Left lung (tissue), 14 donors: Measurements from ENCODE around the gene RDH14. TPM values are rescaled to one million over a fixed set of nuclear protein-coding genes. Genes with fewer than 3 reads are reported as not detected.
A peak's percentile ranks its signal among the peaks of the same experiment; 100 is the strongest.

Experiments
- ATAC-seq: fragments of 200-7000 bp; cut with Tn5 transposase; one replicate; pipeline ENCODE4 v1.9.1; 2020; ENCODE audit warnings: moderate library complexity
- DNase-seq, 4 donors: peaks; one replicate each; pipeline ENCODE4 v3.0.0-alpha.2; 2013 to 2020
- H3K27ac ChIP-seq, 2 donors: fragments of 200-600 bp; sonication (generic) in 1 of 2; one replicate each; pipeline versions ENCODE4 v1.5.0 to v1.8.0; 2020 to 2021
- H3K27me3 ChIP-seq, 2 donors: fragments of 200-600 bp; sonication (generic) in 1 of 2; one replicate each; pipeline versions ENCODE4 v1.5.0 to v1.8.0; 2020 to 2021
- H3K36me3 ChIP-seq, 2 donors: fragments of 200-600 bp; sonication (generic) in 1 of 2; one replicate each; pipeline versions ENCODE4 v1.5.0 to v1.8.0; 2020 to 2021
- H3K4me1 ChIP-seq, 2 donors: fragments of 200-600 bp; one replicate each; pipeline ENCODE4 v1.8.0; 2021
- H3K4me3 ChIP-seq, 2 donors: fragments of 200-600 bp; sonication (generic) in 1 of 2; one replicate each; pipeline versions ENCODE4 v1.5.0 to v1.8.0; 2020 to 2021; ENCODE audit warnings: mild to moderate bottlenecking in 1 of 2
- H3K9me3 ChIP-seq, 2 donors: fragments of 200-600 bp; sonication (generic) in 1 of 2; one replicate each; pipeline versions ENCODE4 v1.5.0 to v1.8.0; 2020 to 2021
- intact Hi-C, 2 donors: fragments of 100-400 bp; cut with DNase I; formaldehyde crosslinking; loops; one replicate each; pipeline versions ENCODE4 v1.11.2 to v1.14.2; 2022
- long read RNA-seq, 12 donors: library from polyadenylated mRNA in 2 of 12; unstranded in 2 of 12; transcript quantifications; one replicate each; pipeline ENCODE4 v2.0.0 and lab custom pipeline, GENCODE V29; 2019 to 2026
- polyA plus RNA-seq, 6 donors: library from polyadenylated mRNA; unstranded; fragments of 120-200 nt; gene quantifications; one replicate each; pipeline ENCODE4 v1.2.1, GENCODE V29; 2013; ENCODE audit not compliant: insufficient read length in 6 of 6
- total RNA-seq, 2 donors: library from RNA; stranded (reverse); fragmentation: NEBNext Ultra II Directional; extraction: Animal tissue kit (Norgen Biotek cat#: 25700); gene quantifications; one replicate each; pipeline ENCODE4 v1.2.1, GENCODE V29; 2021
- TF ChIP-seq, protein P1 (sequence below), 2 donors: fragments of 200-600 bp; sonication (generic) in 1 of 2; IDR thresholded peaks; one replicate each; pipeline versions ENCODE4 v1.5.0 to v1.8.0; 2021; ENCODE audit warnings: antibody characterized with exemption in 2 of 2
- donor health status: DM: no; HTN: yes; CAD: no.
- donor health status: DM: no; HTN: no; CAD: no.

Gene RDH14, protein sequence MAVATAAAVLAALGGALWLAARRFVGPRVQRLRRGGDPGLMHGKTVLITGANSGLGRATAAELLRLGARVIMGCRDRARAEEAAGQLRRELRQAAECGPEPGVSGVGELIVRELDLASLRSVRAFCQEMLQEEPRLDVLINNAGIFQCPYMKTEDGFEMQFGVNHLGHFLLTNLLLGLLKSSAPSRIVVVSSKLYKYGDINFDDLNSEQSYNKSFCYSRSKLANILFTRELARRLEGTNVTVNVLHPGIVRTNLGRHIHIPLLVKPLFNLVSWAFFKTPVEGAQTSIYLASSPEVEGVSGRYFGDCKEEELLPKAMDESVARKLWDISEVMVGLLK
- total RNA-seq (10 to 100 TPM; 19.6 to 20.3 TPM), polyA plus RNA-seq (10 to 100 TPM; 37.6 to 45.6 (median 41.6) TPM)
- long read RNA-seq, donor 1, transcript RDH14-201 (2 exons, 1,587 nt) = major isoform, 47 of 48 reads
- long read RNA-seq, donor 1, partial matches to known transcripts = 0 of 48 reads
- long read RNA-seq, donor 1, other reads (novel, unspliced or antisense) = 0 of 48 reads
- long read RNA-seq, donor 2, transcript RDH14-201 (2 exons, 1,587 nt) = major isoform, 18 of 36 reads
- long read RNA-seq, donor 2, partial matches to known transcripts = 17 of 36 reads
- long read RNA-seq, donor 2, other reads (novel, unspliced or antisense) = 0 of 36 reads
- long read RNA-seq, donor 3, transcript RDH14-201 (2 exons, 1,587 nt) = major isoform, 20 of 20 reads
- long read RNA-seq, donor 3, partial matches to known transcripts = 0 of 20 reads
- long read RNA-seq, donor 3, other reads (novel, unspliced or antisense) = 0 of 20 reads
- long read RNA-seq, donor 4, transcript RDH14-201 (2 exons, 1,587 nt) = major isoform, 29 of 30 reads
- long read RNA-seq, donor 4, partial matches to known transcripts = 0 of 30 reads
- long read RNA-seq, donor 4, other reads (novel, unspliced or antisense) = 1 of 30 reads
- long read RNA-seq, donor 5, transcript RDH14-201 (2 exons, 1,587 nt) = major isoform, 27 of 27 reads
- long read RNA-seq, donor 5, partial matches to known transcripts = 0 of 27 reads
- long read RNA-seq, donor 5, other reads (novel, unspliced or antisense) = 0 of 27 reads
- long read RNA-seq, donor 6, transcript RDH14-201 (2 exons, 1,587 nt) = major isoform, 29 of 29 reads
- long read RNA-seq, donor 6, partial matches to known transcripts = 0 of 29 reads
- long read RNA-seq, donor 6, other reads (novel, unspliced or antisense) = 0 of 29 reads
- long read RNA-seq, donor 7, transcript RDH14-201 (2 exons, 1,587 nt) = major isoform, 18 of 30 reads
- long read RNA-seq, donor 7, partial matches to known transcripts = 11 of 30 reads
- long read RNA-seq, donor 7, other reads (novel, unspliced or antisense) = 0 of 30 reads
- long read RNA-seq, donor 8, transcript RDH14-201 (2 exons, 1,587 nt) = major isoform, 23 of 23 reads
- long read RNA-seq, donor 8, partial matches to known transcripts = 0 of 23 reads
- long read RNA-seq, donor 8, other reads (novel, unspliced or antisense) = 0 of 23 reads
- long read RNA-seq, donor 9 = 0 reads
- long read RNA-seq, donor 10, transcript RDH14-201 (2 exons, 1,587 nt) = major isoform, 30 of 32 reads
- long read RNA-seq, donor 10, partial matches to known transcripts = 0 of 32 reads
- long read RNA-seq, donor 10, other reads (novel, unspliced or antisense) = 1 of 32 reads
- long read RNA-seq, donor 11, transcript RDH14-201 (2 exons, 1,587 nt) = major isoform, 14 of 16 reads
- long read RNA-seq, donor 11, partial matches to known transcripts = 0 of 16 reads
- long read RNA-seq, donor 11, other reads (novel, unspliced or antisense) = 0 of 16 reads
- long read RNA-seq, donor 12, transcript RDH14-201 (2 exons, 1,587 nt) = major isoform, 29 of 29 reads
- long read RNA-seq, donor 12, partial matches to known transcripts = 0 of 29 reads
- long read RNA-seq, donor 12, other reads (novel, unspliced or antisense) = 0 of 29 reads

DNA sequence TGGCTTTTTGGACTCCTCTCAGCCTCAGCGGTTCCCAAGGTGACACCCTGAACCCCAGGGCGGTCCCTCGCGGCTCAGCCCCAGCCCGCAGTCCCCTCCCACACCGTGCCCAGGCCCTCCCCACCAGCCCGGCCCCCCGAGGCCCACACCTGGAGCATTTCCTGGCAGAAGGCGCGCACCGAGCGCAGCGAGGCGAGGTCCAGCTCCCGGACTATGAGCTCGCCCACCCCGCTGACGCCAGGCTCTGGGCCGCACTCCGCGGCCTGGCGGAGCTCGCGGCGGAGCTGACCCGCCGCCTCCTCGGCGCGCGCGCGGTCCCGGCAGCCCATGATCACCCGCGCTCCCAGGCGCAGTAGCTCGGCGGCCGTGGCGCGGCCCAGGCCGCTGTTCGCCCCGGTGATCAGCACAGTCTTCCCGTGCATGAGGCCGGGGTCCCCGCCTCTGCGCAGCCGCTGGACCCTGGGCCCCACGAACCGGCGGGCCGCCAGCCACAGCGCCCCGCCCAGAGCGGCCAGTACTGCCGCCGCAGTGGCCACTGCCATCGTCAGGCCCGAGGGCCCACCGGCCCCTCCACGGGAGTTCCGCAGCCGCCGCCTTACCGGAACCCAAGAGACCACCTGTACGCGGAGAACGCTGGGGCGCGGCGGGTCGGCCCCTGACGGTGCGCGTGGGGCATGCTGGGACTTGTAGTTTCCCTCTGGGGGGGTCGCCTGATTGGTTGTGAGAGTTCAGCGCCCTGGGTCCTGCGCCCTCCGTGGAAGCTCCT, at the start of gene RDH14:
RDH14 (minus strand) TSS at position 623 of the 766 bp plus-strand sequence; CDS start at position 542, 81 bp downstream.
- intact Hi-C loops = no loop called here

DNA sequence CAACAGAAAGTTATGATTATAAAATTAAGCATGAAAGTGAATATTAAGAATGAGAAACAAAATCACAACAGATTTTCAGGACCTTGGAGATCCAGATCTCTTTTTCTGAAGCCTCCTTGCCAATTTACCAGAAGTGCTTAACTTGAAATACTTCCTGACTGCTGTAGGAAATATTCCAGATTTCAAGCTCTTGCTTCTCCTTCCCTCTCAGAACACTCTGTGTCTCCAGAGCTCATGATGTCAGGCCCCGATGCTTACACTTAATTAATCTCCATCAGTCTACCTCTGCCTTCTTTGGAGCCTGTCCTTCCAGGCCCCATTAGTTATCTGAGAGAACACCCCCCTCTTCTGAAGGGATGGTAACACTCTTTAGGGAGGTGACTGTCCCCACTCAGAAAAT, 49.6 kb upstream of the RDH14 start:
- peak; percentile 15 for ATAC-seq
- intact Hi-C loops = no loop called here
- Histone ChIP-seq H3K4me3 (no peak overlapping the region), H3K27ac (no peak overlapping the region), H3K27me3 (no peaks in the 10 kb centered on the region), H3K4me1 (no peaks in the 10 kb centered on the region), H3K36me3 (no peaks in the 10 kb centered on the region), H3K9me3 (no peaks in the 10 kb centered on the region)
- no peak for DNase-seq
- TF ChIP-seq, protein P1, sequence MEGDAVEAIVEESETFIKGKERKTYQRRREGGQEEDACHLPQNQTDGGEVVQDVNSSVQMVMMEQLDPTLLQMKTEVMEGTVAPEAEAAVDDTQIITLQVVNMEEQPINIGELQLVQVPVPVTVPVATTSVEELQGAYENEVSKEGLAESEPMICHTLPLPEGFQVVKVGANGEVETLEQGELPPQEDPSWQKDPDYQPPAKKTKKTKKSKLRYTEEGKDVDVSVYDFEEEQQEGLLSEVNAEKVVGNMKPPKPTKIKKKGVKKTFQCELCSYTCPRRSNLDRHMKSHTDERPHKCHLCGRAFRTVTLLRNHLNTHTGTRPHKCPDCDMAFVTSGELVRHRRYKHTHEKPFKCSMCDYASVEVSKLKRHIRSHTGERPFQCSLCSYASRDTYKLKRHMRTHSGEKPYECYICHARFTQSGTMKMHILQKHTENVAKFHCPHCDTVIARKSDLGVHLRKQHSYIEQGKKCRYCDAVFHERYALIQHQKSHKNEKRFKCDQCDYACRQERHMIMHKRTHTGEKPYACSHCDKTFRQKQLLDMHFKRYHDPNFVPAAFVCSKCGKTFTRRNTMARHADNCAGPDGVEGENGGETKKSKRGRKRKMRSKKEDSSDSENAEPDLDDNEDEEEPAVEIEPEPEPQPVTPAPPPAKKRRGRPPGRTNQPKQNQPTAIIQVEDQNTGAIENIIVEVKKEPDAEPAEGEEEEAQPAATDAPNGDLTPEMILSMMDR (IDR thresholded peaks at IDR 0.05) = no peak

More for the DNA sequence above, at the start of gene RDH14:
- Histone ChIP-seq H3K36me3 (peaks cover 3 to 5% of the 10 kb centered on the region in 2 donors), H3K27ac (peak within 1 kb of the TSS; percentile 95 to 99), H3K27me3 (no peaks in the 10 kb centered on the region), H3K4me3 (peak within 1 kb of the TSS; percentile 83 to 93), H3K9me3 (peaks cover 0 to 8% of the 10 kb centered on the region in 2 donors), H3K4me1 (peaks cover 9 to 15% of the 10 kb centered on the region in 2 donors)
- ATAC-seq = peak; percentile 98
- DNase-seq = peak; percentile 93 to 96 (median 93)
- TF ChIP-seq, protein P1 (IDR thresholded peaks at IDR 0.05) = no peak

DNA sequence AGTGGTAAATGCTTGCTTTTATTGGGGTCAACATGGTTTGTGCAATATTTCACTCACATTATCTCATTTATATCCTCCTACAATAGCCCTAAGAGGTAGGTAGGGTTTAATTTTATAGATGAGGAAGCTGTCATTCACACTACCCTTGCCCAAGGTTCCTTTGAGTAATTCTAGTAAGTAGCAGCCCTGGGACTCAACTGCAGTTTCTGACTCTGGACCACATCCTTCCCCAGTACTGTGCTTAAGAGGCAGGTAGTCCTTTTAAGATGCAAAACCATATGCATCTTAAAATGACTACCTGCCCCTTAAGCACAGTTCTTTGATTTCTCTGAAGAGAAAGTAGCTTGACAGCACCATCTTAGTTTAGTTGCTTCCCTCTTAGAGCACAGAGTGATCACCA, 44.7 kb upstream of the RDH14 start:
- Histone ChIP-seq H3K4me3 (no peak overlapping the region), H3K27ac (no peak overlapping the region), H3K27me3 (no peaks in the 10 kb centered on the region), H3K36me3 (no peaks in the 10 kb centered on the region), H3K4me1 (no peaks in the 10 kb centered on the region), H3K9me3 (no peaks in the 10 kb centered on the region)
- no peak for DNase-seq
- TF ChIP-seq, protein P1 (IDR thresholded peaks at IDR 0.05) = no peak
- intact Hi-C loops = no loop called here
- no peak for ATAC-seq

DNA sequence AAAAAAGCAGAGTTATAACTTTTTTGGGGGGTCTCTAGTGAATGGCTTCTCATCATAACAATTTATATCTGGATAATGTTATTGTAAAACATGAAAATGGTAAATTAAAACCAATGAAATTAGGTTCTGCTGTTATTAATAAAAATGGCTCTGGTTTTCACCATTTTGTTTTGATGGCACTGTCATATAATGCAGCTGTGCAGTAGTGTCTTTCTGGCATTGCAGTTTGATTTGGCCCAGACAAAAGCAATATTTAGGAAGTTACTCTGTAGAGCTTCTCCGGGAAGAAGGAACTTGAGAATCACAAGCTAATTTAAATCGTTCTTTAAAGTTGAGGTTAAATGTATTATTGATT, 44.1 kb upstream of the RDH14 start:
- TF ChIP-seq, protein P1 (IDR thresholded peaks at IDR 0.05) = no peak
- Histone ChIP-seq H3K36me3 (no peaks in the 10 kb centered on the region), H3K27ac (no peak overlapping the region), H3K9me3 (no peaks in the 10 kb centered on the region), H3K27me3 (no peaks in the 10 kb centered on the region), H3K4me3 (no peak overlapping the region), H3K4me1 (no peaks in the 10 kb centered on the region)
- ATAC-seq = no peak
- intact Hi-C loops = no loop called here
- DNase-seq = no peak
